Keratinocyte (primary cell): ENCODE measurements around the gene BDH2. TPM values are rescaled to one million over a fixed set of nuclear protein-coding genes. Genes with fewer than 3 reads are reported as not detected.

Experiments used
- DNase-seq: peaks from one replicate; pipeline ENCODE4 v3.0.0-alpha.2; 2011; ENCODE audit warnings: low read depth, missing footprints, low spot score
- FAIRE-seq: peaks from 2 replicates; lab custom pipeline; 2011; peaks lifted over from hg19 to GRCh38; lab: Jason Lieb, UNC
- H2AFZ ChIP-seq: 2 replicates; pipeline ENCODE4 v1.6.0; 2012; ENCODE audit warnings: low read length, control low read depth, inconsistent platforms; ENCODE audit not compliant: control insufficient read depth
- H3K27ac ChIP-seq: 2 replicates; pipeline ENCODE4 v1.5.1; 2011; ENCODE audit warnings: low read length; ENCODE audit not compliant: control insufficient read depth, insufficient read depth
- H3K27me3 ChIP-seq: 3 replicates; pipeline ENCODE4 v1.6.0; 2011; ENCODE audit warnings: low read length; ENCODE audit not compliant: control insufficient read depth, insufficient read depth; ENCODE audit errors: extremely low read depth
- H3K36me3 ChIP-seq, 2 experiments: 2 replicates in 1 of 2; 3 replicates in 1 of 2; pipeline ENCODE4 v1.5.1; 2011; ENCODE audit warnings: low read length in 2 of 2, mild to moderate bottlenecking in 1 of 2; ENCODE audit not compliant: control insufficient read depth in 2 of 2, insufficient read depth in 2 of 2; ENCODE audit errors: extremely low read depth in 1 of 2
- H3K4me1 ChIP-seq: 3 replicates; pipeline ENCODE4 v1.5.1; 2011; ENCODE audit warnings: low read length; ENCODE audit not compliant: control insufficient read depth, insufficient read depth; ENCODE audit errors: extremely low read depth
- H3K4me2 ChIP-seq: 3 replicates; pipeline ENCODE4 v1.6.0; 2011; ENCODE audit warnings: low read depth, low read length; ENCODE audit not compliant: control insufficient read depth, insufficient read depth; ENCODE audit errors: extremely low read depth
- H3K4me3 ChIP-seq, 3 experiments: fragments of 200-600 bp in 1 of 3; sonication (generic) in 1 of 3; 2 replicates in 2 of 3; 3 replicates in 1 of 3; pipeline ENCODE4 v1.5.1; 2011 to 2016; ENCODE audit warnings: low read length in 3 of 3, mild to moderate bottlenecking in 3 of 3, control low read depth in 2 of 3, inconsistent platforms in 1 of 3, low read depth in 1 of 3, mixed read lengths in 1 of 3, mixed run types in 1 of 3, moderate library complexity in 1 of 3; ENCODE audit not compliant: control insufficient read depth in 2 of 3, insufficient read depth in 2 of 3; ENCODE audit errors: extremely low read depth in 1 of 3
- H3K79me2 ChIP-seq: 2 replicates; pipeline ENCODE4 v1.6.0; 2012; ENCODE audit warnings: low read length; ENCODE audit not compliant: control insufficient read depth, insufficient read depth
- H3K9ac ChIP-seq: 3 replicates; pipeline ENCODE4 v1.6.0; 2011; ENCODE audit warnings: low read length; ENCODE audit not compliant: control insufficient read depth, insufficient read depth; ENCODE audit errors: extremely low read depth
- H3K9me1 ChIP-seq: 3 replicates; pipeline ENCODE4 v1.6.0; 2011; ENCODE audit warnings: low read length; ENCODE audit not compliant: control insufficient read depth, insufficient read depth; ENCODE audit errors: extremely low read depth
- H3K9me3 ChIP-seq: 2 replicates; pipeline ENCODE4 v1.5.1; 2012; ENCODE audit warnings: low read depth, low read length; ENCODE audit not compliant: control insufficient read depth
- H4K20me1 ChIP-seq: 3 replicates; pipeline ENCODE4 v1.6.0; 2011; ENCODE audit warnings: low read length; ENCODE audit not compliant: control insufficient read depth, insufficient read depth; ENCODE audit errors: extremely low read depth
- CTCF ChIP-seq, 3 experiments: IDR thresholded peaks in 1 of 3; conservative IDR thresholded peaks in 1 of 3; optimal IDR thresholded peaks in 1 of 3; 2 replicates in 2 of 3; 3 replicates in 1 of 3; pipeline versions ENCODE3 to v1.5.1; 2011; ENCODE audit warnings: low read length in 3 of 3, mild to moderate bottlenecking in 3 of 3, moderate library complexity in 2 of 3, control low read depth in 1 of 3, inconsistent platforms in 1 of 3; ENCODE audit not compliant: insufficient read depth in 2 of 3; ENCODE audit errors: extremely low read depth in 1 of 3
- EZH2 ChIP-seq: IDR thresholded peaks from one replicate; pipeline ENCODE4 v1.6.1; 2012; ENCODE audit warnings: inconsistent platforms, mild to moderate bottlenecking, low read length, moderate library complexity
- dilution Hi-C: fragments of 300-500 bp; cut with MboI; formaldehyde crosslinking; loops from one replicate; pipeline ENCODE4 v1.7.0; 2020; ENCODE audit warnings: low sequenced_read_pairs; ENCODE audit not compliant: extremely low pct_ligation_motif_present
- polyA plus RNA-seq, 5 experiments: library from polyadenylated mRNA; depleted of rRNA in 3 of 5; stranded (reverse) in 3 of 5; stranded (forward) in 1 of 5; unstranded in 1 of 5; fragments of >200 nt; gene quantifications; 1 replicate in 1 of 5; 2 replicates in 3 of 5; 3 replicates in 1 of 5; pipeline versions ENCODE4 v1.2.1 to v1.2.3, GENCODE V29; 2011 to 2012; ENCODE audit warnings: missing spikeins in 2 of 5, low read depth in 1 of 5, low replicate concordance in 1 of 5

Gene BDH2
- polyA plus RNA-seq, 1 donor (not counting 4 experiments of a cell fraction or from before 2014, with no cell fraction given), result 58.1 TPM

DNA sequence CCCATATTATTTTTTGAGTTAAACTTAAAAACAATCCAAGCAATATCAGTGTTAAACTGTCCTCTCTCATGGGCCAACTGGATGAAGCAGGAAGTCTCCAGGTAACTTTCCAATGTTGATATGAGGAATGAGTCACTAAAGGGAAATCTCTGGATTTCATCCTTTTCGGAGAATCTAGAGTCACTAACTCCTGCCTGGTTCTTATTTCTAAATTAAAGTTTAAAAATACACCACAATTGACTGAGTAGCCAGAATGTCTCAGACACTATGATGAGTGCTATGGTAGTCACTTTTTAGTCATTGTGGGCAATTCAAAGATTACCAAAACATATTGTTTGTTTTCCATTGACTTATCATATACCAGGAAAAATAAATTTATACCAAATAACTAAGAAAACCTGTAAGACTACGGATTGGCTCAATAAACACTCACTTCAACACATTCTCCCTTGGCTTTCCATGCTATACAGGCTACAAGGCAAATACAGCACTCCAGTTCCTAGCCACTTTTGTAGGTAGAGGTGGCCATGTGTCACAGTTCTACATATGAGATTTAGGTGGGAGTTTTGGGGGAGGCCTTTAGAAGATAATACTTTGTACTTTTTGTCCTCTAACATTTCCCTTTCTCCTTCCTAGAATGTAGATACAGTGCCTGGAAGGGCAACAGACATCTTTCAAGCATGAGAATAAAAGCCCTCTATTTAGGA, 31.6 kb downstream of the BDH2 start:
- Histone ChIP-seq H2AFZ (no peak overlapping the region), H3K9me3 (no peaks in the 10 kb centered on the region), H3K4me2 (no peak overlapping the region), H3K27me3 (no peaks in the 10 kb centered on the region), H3K9ac (no peak overlapping the region), H3K27ac (peak overlapping the region; percentile 36), H3K36me3 (no peaks in the 10 kb centered on the region), H3K4me1 (peaks cover 5% of the 10 kb centered on the region), H4K20me1 (no peaks in the 10 kb centered on the region), H3K79me2 (peaks cover 9% of the 10 kb centered on the region), H3K9me1 (no peaks in the 10 kb centered on the region), H3K4me3 (no peak overlapping the region)
- TF ChIP-seq EZH2, result no peak
- no peak for TF ChIP-seq CTCF (optimal IDR thresholded peaks at IDR 0.05 in 1 of 3, IDR thresholded peaks at IDR 0.05 in 1 of 3, conservative IDR thresholded peaks at IDR 0.05 in 1 of 3; ENCODE audit: extremely low read depth in 1 of 3, insufficient read depth in 2 of 3, low read length in 3 of 3)
- dilution Hi-C loops, result no loop called here
- DNase-seq (no peak), FAIRE-seq (no peak)

- H3K4me2 ChIP-seq, result no peak overlapping the region
- no peak overlapping the region for H3K27ac ChIP-seq
- no peaks in the 10 kb centered on the region for H3K79me2 ChIP-seq
- H3K9ac ChIP-seq, result no peak overlapping the region
- no peaks in the 10 kb centered on the region for H3K36me3 ChIP-seq
- TF ChIP-seq CTCF (optimal IDR thresholded peaks at IDR 0.05 in 1 of 3, IDR thresholded peaks at IDR 0.05 in 1 of 3, conservative IDR thresholded peaks at IDR 0.05 in 1 of 3; ENCODE audit: extremely low read depth in 1 of 3, insufficient read depth in 2 of 3, low read length in 3 of 3), result no peak
- no peaks in the 10 kb centered on the region for H3K27me3 ChIP-seq
- dilution Hi-C loops, result no loop called here
- H3K4me1 ChIP-seq, result no peaks in the 10 kb centered on the region
- no peaks in the 10 kb centered on the region for H4K20me1 ChIP-seq
- FAIRE-seq (no peak), DNase-seq (no peak)
- no peak overlapping the region for H2AFZ ChIP-seq
- no peaks in the 10 kb centered on the region for H3K9me3 ChIP-seq
- no peak overlapping the region for H3K4me3 ChIP-seq
- no peaks in the 10 kb centered on the region for H3K9me1 ChIP-seq
Measured at GRCh38 chr4:103060453-103061148, 39.0 kb downstream of the BDH2 start.
